ENCODE data around the gene RPL27A. TPM values are rescaled to one million over a fixed set of nuclear protein-coding genes. Genes with fewer than 3 reads are reported as not detected.
A peak's percentile ranks its signal among the peaks of the same experiment; 100 is the strongest.
"Not testable (repeated sequence)": the region's sequence is repeated elsewhere in the genome, so short reads cannot be mapped to it uniquely, and the experiment has no call there.

Gene RPL27A
- total RNA-seq = 462 TPM
- long read RNA-seq, full-length matches to known transcripts = 68 of 79 reads
- long read RNA-seq, partial matches to known transcripts = 2 of 79 reads
- long read RNA-seq, other reads (novel, unspliced or antisense) = 9 of 79 reads

DNA sequence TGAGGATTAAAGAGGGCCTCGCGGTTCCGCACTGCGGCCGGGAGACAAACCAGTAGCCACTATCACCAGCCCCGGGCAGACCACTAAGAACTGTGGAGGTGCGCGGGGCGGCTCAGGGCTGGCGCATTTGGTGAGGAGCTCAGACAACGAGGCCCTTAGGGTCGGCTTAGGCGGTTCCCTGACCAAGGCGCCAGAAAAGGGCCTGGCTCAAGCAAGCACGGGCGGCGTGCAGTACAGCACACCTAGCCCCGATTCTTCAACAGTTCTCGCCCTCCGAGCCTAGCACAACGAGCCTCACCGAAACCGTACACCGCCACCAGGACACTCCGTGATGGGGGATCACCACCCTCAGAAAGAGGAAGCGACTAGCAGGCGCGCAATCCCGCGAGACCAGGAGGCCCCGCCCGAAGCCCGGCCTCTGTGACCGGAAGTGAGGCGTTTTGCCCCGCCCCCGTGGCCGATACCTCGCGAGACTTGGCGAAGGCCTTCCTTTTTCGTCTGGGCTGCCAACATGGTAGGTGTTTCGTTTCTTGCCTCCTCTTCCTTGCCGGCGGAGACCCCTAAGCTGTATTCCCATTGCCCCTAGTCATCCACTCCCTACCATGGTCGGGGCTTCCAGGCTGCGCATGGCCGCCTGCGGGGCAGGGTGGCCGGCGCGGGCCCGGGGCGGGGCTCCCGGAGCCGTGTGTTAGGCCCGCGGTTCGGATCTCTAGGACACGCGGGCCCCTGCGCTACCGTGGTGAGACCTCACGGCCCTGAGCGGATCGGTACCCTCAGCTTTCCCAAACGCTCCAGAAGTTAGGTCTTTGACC lies at the start of gene RPL27A, which contains the start of gene TRIM66:
Gene RPL27A (plus strand): TSS at position 490 of the 812 bp plus-strand sequence. CDS start 22 bp downstream, at position 512.
Gene TRIM66 (minus strand): TSS at position 363 of the 812 bp plus-strand sequence. CDS start 10,391 bp downstream, outside the sequence.
- DNase-seq (ENCODE audit: low spot score) = peak; percentile 99
- intact Hi-C loops (cut with DNase I) = loop anchor here (2.0 kb wide), 1 partner anchor 130 kb away; no protein-coding TSS in a partner anchor

DNA sequence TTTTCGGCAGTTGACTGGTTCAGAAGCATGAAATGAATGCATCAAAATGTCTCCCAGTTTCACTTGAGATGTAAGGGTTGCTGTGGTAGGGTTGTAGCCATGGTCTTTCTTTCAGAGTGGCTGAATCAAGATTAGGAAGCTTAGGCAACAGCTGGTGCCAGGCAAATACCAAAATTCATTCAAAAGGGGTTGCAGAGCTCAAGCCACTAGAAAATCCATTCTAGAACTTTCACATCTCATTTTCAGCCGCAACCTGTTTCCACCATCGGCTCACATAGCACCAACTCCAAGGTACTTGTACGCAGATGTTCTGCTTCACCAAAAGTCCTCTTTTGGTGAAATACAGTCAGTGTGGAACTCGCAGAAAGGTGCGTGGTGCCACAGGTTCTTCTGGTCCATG lies 48.1 kb upstream of the RPL27A start:
- no peak for DNase-seq (ENCODE audit: low spot score)

DNA sequence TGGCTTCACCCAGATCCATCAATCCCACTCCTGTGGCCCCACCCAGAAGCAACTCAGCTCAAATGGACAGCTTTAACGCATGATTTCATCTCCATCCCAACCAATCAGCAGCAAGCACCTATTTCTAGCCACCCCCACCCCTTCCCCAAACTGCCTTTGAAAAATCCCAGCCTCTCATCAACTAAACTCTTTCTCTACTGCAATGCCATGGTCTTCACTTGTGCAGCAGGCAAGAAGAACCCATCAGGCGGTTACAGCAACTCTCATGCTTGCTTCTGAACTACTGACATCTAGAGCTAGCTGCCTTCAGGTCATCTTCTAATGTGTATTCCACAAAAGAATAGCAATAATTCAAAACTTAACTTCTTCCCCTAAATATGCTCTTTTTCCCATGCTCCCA lies 46.5 kb upstream of the RPL27A start:
- intact Hi-C loops (cut with DNase I) = no loop called here
- DNase-seq (ENCODE audit: low spot score) = no peak

More for the DNA sequence above, 48.1 kb upstream of the RPL27A start:
- intact Hi-C loops (cut with DNase I) = no loop called here

DNA sequence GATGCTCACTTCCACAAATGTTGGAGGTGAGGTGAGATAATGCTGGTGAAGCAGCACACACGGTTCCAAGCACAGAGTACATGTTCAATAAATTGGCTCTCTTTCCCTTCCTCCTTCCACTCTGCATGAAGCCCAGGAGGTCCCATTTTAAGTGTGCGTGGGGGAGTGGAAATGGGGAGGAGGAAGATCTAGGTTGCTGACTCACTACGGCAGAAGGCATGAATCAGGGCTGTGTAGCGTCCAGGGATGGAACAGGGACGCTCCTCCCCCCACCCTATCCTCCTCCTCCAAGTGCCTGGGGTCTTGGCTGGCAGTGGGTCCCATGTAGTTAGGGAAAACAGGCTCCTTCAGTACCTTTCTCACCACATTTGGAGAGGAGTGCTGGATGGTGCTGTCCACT lies 44.3 kb upstream of the RPL27A start:
- intact Hi-C loops (cut with DNase I) = no loop called here
- no peak for DNase-seq (ENCODE audit: low spot score)

DNA sequence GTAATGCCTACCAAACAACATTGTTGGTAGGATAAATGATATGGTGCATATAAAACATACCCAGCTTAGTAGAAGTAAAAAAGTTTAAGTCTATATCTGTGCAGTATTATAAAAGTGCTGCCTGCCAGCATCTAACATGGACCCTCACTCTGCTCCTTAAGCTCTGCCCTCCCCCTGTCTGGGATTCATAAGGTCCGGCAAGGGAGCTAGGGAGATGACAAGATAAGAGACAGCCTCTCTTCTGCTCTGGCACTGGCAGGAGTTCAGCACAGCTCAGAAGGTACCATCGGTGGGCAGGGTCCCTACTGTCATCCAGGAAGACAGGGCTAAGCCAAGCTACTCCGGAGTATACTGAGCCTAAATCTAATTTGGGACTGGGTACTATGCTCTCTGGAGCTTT lies 42.9 kb upstream of the RPL27A start:
- intact Hi-C loops (cut with DNase I) = no loop called here
- DNase-seq (ENCODE audit: low spot score) = no peak

DNA sequence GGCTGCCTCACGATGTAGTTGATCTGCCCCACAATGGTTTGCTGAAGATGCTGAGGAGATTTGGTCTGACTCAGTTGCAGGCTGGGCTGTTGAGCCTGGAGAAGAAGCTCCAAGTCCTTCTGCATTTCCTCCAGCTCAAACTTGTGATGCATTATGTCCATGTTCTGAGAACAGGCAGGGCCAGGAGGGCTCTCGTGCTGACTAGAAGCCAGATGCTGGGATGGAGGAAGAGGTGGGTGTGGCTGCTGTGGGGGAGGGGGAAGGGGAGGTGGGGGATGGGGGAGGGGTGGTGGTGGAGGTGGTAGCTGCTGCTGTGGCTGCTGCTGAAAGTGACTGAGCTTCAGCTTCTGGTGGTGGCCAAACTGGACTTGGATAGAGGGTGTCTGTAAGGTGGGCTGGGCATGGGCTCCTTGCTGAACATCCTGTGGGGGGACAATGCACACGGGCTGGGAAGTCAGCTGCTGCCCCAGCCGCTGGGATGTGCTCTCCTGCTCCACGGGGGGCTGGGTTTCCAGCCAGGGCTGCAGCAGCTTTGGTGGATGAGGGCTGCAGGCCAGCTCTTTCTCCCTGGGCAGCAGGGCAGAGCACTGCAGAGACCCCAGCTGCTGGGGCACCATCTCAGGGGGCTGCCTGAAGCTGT lies 42.2 kb upstream of the RPL27A start:
- intact Hi-C loops (cut with DNase I) = no loop called here
- no peak for DNase-seq (ENCODE audit: low spot score)

DNA sequence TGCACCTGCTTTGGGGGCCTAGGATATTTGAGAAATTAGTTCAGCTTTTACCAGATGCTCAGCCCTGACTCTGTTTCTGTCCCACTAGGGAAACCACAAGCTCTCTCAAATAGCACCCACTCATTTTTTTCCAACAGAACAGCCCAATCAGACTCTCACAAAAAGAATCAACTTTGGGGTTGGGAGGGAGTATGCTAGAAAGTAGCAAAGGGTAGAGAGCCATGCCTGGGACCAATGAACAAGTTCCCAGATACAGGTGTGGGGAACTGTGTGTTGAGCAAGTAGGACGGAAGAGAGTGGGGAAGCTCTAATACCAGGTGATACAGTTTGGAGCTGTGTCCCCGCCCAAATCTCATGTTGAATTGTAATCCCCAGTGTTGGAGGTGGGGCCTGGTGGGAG lies 41.3 kb upstream of the RPL27A start:
- intact Hi-C loops (cut with DNase I) = no loop called here
- no peak for DNase-seq (ENCODE audit: low spot score)

DNA sequence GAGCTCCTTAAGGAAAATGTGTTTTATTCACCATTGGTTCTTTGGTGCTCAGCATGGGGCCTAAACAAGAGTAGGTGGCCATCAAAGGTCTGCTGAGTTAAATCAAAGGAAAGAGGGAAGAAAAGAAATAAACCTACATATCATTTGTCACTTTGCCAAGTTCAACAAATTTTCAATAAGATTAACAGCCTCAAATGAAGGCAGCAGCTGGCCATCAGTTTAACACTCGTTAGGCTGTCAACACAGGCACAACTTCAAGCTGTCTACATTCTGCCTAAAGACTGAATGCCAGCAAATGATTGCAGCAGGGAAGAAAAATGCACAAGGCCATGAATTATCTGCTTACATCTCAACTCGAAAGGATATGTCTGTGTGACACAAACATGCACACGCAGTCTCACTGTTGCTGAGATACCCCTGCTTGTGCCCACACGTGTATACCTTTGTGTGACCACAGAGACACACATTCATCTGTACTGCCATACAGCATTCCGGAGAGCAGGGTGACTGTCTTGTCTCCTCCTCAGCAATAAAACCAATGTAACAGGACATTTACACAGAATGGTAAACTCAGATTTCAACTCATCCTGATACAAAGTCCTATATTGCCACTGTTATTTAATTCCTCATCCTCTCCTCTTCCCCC lies 40.3 kb upstream of the RPL27A start:
- DNase-seq (ENCODE audit: low spot score) = no peak
- intact Hi-C loops (cut with DNase I) = no loop called here

DNA sequence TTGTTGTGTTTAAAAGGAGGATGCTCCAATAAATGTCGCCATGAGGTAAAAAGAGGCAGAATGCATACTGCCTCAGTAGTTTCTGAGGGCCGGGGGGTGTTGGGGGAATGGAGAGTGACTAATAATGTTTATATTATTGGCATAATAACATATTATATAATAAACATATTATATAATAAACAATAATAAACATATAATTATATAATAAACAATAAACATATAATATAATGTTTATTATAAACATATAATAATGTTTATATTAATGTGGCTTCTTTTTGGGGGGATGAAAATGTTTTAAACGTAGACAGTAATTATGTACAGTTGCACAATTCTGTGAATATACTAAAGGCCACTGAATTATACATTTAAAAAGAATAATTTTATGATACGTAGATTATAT lies 35.7 kb upstream of the RPL27A start:
- no peak for DNase-seq (ENCODE audit: low spot score)
- intact Hi-C loops (cut with DNase I) = no loop called here

DNA sequence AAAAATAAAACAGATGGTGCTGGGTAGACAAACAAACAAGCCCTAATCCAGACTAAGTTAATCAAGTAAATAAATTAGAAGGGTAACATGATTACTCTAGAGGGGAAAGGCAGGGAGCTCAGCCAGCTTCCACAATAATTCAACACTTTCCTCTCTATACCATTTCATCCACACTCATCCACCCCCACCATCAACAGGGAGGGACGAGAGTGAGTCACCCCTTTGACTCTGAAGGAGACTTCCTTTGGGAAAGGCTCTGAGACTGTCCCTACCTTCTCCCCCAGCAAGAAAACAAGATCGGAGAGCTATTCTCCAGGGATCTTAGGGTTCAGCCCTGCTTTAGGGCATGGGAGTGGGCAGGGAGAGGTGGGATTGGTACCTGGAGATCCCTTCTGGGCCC lies 33.2 kb upstream of the RPL27A start:
- DNase-seq (ENCODE audit: low spot score) = no peak
- intact Hi-C loops (cut with DNase I) = no loop called here

DNA sequence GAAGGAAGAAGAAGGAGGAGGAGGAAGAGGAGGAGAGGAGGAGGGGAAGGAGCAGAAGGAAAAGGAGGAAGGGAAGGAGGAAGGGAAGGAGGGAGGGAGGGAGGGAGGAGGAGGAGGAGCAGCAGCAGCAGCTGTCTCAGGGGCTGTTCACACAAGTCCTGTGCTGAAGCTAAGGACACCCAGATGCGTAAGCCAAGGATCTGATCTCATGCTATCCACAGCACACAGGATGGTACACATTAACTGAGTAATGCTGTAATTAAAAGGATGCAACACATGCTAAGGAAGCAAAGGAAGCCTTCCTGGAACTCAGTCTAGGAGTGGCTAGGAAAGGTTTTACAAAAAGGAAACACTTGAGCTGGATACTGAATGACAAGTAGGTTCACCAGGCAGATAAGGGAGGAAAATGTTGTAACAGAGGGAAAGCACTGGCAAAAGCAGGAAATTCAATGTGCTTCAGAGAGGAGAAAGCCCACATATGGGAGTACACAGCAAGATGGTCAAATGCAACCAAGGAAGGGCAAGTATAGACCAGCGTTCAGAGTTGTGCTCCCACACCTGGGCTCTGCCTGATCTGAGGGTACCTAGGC lies 32.1 kb upstream of the RPL27A start:
- DNase-seq (ENCODE audit: low spot score) = no peak
- intact Hi-C loops (cut with DNase I) = no loop called here

DNA sequence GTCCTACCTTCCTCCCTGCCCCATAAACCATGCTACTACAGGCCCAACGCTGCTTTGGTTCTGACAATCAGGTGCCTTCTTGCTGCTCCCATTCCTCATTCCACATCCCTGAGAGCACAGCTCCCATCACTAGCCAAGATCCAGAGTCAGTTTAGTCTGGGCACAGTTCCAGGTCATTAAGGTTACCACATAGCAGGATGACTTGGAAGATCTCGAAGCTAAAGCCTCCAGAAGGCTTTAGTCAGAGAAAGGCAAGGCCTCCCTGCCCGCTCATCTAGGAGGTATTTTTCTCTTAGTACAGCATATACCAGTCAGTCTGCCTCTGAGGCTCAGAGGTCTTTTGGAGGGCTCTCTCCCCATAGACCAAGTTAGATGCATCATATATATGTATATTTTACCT lies 30.5 kb upstream of the RPL27A start:
- intact Hi-C loops (cut with DNase I) = no loop called here
- no peak for DNase-seq (ENCODE audit: low spot score)

DNA sequence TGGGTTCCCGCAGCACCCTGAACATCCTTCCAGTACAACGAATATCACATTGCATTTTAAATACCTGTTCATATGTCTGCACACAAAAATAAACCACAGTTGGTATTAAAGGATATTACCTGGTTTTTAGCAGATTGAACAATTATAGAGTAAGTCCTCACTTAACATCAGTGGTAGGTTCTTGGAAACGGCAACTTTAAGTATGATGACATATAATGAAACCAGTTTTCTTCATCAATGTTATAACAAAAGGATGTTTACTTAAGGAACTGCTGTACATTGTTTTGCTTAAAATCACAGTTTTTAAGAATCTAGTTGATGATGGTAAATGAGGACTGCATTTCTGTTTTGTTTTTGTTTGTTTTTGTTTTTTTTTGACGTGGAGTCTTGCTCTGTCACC lies 28.1 kb upstream of the RPL27A start:
- no peak for DNase-seq (ENCODE audit: low spot score)
- intact Hi-C loops (cut with DNase I) = no loop called here

DNA sequence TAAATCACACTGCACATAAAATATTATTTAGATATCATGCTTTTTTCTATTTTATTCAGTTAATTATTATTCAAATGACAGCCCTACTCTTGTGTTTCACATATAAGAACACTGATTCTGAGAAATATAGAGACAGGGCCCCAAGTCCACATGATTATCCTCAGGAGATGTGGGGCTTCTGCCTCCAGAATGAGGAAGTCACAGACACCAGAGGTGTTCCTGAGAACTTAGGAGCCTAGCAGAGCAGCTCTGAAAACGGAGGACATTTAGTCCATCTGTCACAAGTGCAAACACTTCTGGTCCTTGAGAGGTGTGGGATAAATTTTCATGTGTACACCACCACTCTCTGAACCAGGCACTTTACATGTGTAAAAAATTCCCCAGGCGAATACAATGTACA lies 26.3 kb upstream of the RPL27A start:
- intact Hi-C loops (cut with DNase I) = no loop called here
- no peak for DNase-seq (ENCODE audit: low spot score)

DNA sequence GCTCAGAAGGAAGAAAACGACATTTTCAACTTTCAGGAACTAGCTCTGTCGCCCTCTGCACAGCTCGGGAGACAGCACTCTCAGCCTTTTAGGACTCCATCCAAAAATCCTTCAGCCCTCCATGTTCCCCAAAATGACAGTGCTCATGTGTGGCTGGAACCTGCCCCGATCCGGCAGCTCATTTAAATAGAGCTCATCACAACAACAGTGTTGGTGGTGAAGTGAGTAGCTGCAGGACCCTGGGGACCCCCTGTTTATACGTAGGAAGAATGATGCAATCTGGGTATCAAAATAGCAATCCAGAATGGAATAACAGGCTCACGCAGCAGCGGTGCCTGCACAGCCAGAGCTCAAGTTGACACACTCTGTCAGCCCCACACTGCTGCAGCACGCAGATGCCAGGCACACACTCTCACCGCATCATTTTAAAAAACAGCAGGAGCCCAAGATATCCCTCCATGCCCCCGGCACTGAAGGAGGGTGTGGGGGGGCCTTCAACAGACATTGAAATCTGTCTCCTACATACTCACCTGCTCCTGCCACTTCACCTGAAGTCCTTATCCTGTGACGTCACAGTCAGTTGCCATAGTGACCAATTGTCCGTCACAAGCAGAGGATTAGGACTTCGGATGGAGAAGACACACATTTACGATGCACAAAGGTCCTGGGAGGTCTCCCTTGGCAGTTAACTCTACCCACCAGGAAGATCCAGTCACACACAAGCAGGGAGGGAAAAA lies 24.1 kb upstream of the RPL27A start:
- intact Hi-C loops (cut with DNase I) = no loop called here
- DNase-seq (ENCODE audit: low spot score) = no peak

DNA sequence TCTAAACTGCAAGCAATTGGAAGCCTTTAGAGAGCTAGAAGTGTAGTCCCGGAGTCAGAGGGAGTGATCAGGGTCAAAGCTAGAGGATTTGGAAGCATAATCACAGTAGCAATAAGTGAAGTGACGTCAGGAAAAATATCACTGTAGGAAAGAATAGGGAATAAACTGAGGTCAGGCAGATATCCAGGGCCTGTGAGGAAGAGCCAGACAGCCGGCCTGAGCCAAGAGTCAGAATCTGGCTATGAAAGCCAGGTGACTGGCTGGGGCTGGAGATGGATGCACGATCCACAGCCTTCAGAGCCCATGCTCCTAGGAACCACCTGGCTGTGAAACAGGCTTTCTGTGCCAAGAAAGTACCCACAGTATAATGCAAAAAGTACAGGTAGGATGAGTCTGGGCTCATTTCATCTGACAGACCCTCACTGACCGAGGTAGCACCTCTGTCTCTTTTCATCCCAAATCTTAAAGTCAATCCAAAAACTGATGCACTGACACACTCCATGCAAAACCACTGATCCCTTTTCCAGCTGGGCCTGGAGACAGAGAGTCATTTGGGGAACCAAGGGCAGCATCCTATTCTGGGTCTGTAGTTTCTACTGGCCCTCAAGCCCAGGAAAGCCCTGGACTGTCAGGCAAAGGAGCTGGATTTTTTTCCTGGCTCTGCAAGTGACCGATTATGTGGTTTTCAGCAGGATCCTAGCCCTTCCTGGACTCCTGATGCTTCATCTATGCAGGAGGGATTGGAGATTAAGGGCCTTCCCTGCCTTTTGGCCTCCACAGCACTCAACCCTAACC lies 21.4 kb upstream of the RPL27A start:
- intact Hi-C loops (cut with DNase I) = no loop called here

DNA sequence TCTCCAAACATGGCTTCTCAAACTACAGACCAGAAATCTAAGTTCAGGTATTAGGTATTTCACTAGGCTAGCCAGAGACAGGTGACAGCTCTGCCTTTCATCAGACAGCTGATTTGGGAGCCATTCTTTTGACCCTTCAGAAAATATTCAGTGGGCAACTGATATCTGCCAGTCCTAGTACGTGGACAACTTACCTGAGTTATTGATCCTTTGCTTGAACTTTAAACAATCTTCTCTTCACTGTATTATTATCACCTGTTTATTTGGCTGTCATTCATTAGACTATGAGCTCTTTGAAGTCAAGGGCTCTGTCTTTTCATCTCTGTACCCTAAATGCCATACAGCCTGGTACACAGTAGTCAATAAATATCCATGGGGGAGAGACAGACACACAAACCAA lies 17.4 kb upstream of the RPL27A start:
- DNase-seq (ENCODE audit: low spot score) = no peak
- intact Hi-C loops (cut with DNase I) = no loop called here

More for the DNA sequence above, 21.4 kb upstream of the RPL27A start:
- DNase-seq (ENCODE audit: low spot score) = no peak

DNA sequence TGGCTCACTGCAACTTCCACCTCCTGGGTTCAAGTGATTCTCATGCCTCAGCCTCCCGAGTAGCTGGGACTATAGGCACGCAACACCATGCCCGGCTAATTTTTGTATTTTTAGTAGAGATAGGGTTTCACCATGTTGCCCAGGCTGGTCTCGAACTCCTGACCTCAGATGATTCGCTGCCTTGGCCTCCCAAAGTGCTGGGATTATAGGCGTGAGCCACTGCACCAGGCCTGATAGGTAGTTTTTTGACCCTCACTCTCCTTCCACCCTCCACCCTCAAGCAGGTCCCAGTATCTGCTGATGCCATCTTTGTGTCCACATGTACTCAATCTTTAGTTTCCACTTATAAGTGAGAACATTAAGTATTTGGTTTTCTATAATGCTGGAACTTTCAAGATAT lies 12.5 kb upstream of the RPL27A start:
- not testable (repeated sequence) for DNase-seq (ENCODE audit: low spot score)

More for the DNA sequence above, 12.5 kb upstream of the RPL27A start:
- intact Hi-C loops (cut with DNase I) = not testable (repeated sequence)

Measured in cardiac septum (tissue), 1 donor.